Occipital lobe (tissue), 3 donors: ENCODE data around the gene LTBP3. TPM values are rescaled to one million over a fixed set of nuclear protein-coding genes. Genes with fewer than 3 reads are reported as not detected.

Experiments used
- DNase-seq: peaks from one replicate; lab custom pipeline; 2025; lab: John Stamatoyannopoulos, UW
- small RNA-seq: library from RNA; depleted of rRNA; stranded (forward); fragments of <200 nt; gene quantifications from one replicate; pipeline ENCODE3, GENCODE V24; 2014
- total RNA-seq: library from RNA; depleted of rRNA; stranded (reverse); fragments of >200 nt; gene quantifications from one replicate; pipeline ENCODE4 v1.2.3, GENCODE V29; 2014

LTBP3 gene
- total RNA-seq, 1 donor from 2014 or later: 18.4 TPM

- DNase-seq: no peak
Observed at GRCh38 chr11:65498727-65498976, 59.5 kb downstream of the LTBP3 start.

- DNase-seq: peak; percentile 35
Observed at GRCh38 chr11:65498042-65498726, 60.0 kb downstream of the LTBP3 start.

GRCh38 chr11:65497141-65498041, 60.8 kb downstream of the LTBP3 start:
- DNase-seq: peak; percentile 97

GRCh38 chr11:65496304-65497140, 61.6 kb downstream of the LTBP3 start:
- DNase-seq: no peak

- peak; percentile 50 for DNase-seq
Observed at GRCh38 chr11:65493367-65494176, 64.6 kb downstream of the LTBP3 start.

GRCh38 chr11:65492637-65493366, 65.4 kb downstream of the LTBP3 start:
- peak; percentile 59 for DNase-seq

- no peak for DNase-seq
Observed at GRCh38 chr11:65492387-65492636, 65.8 kb downstream of the LTBP3 start.

- DNase-seq: peak; percentile 72
Observed at GRCh38 chr11:65491614-65492386, 66.4 kb downstream of the LTBP3 start.

- DNase-seq: no peak
Observed at GRCh38 chr11:65491163-65491465, 67.0 kb downstream of the LTBP3 start.

- DNase-seq: no peak
Observed at GRCh38 chr11:65489706-65490320, 68.3 kb downstream of the LTBP3 start.

- peak; percentile 49 for DNase-seq
Observed at GRCh38 chr11:65489035-65489705, 69.0 kb downstream of the LTBP3 start.

Small RNA genes lying within 50 kb of the gene (small RNA-seq; reads per million reads assigned to genes)
- not detected for gene AP001362.1
- not detected for gene RF01684

Other genes starting within 250 kb of the LTBP3 start
- 9.0 TPM for gene CDC42EP2, start 243.5 kb downstream of the LTBP3 start, total RNA-seq
- 21.7 TPM for gene DPF2, start 224.5 kb downstream of the LTBP3 start, total RNA-seq
- 4.5 TPM for gene TIGD3, start 203.6 kb downstream of the LTBP3 start, total RNA-seq
- 0.31 TPM for gene SLC25A45, start 175.7 kb downstream of the LTBP3 start, total RNA-seq
- gene FRMD8, start 171.7 kb downstream of the LTBP3 start, total RNA-seq: 9.2 TPM
- 3.6 TPM for gene NEAT1, start 135.6 kb downstream of the LTBP3 start, total RNA-seq
- 11,800 TPM for gene MALAT1, start 59.3 kb downstream of the LTBP3 start, total RNA-seq
- gene SCYL1, start 33.3 kb downstream of the LTBP3 start, total RNA-seq: 34.2 TPM
- 23.6 TPM for gene ZNRD2, start 12.1 kb upstream of the LTBP3 start, total RNA-seq
- gene FAM89B, start 14.2 kb upstream of the LTBP3 start, total RNA-seq: 22.3 TPM
- 9.7 TPM for gene EHBP1L1, start 17.7 kb upstream of the LTBP3 start, total RNA-seq
- gene KCNK7, start 37.4 kb upstream of the LTBP3 start, total RNA-seq: 0.31 TPM
- 9.0 TPM for gene MAP3K11, start 55.9 kb upstream of the LTBP3 start, total RNA-seq
- gene PCNX3, start 57.4 kb upstream of the LTBP3 start, total RNA-seq: 7.0 TPM
- 3.7 TPM for gene SIPA1, start 79.7 kb upstream of the LTBP3 start, total RNA-seq
- gene RELA, start 104.6 kb upstream of the LTBP3 start, total RNA-seq: 12.6 TPM
- gene KAT5, start 153.9 kb upstream of the LTBP3 start, total RNA-seq: 43.8 TPM
- gene RNASEH2C, start 162.4 kb upstream of the LTBP3 start, total RNA-seq: 9.4 TPM
- gene AP5B1, start 222.6 kb upstream of the LTBP3 start, total RNA-seq: 4.7 TPM
- not detected for gene OVOL1, start 228.7 kb upstream of the LTBP3 start, total RNA-seq